Measurements from ENCODE around the gene HDAC5.
"Not testable (repeated sequence)": the region's sequence is repeated elsewhere in the genome, so short reads cannot be mapped to it uniquely, and the experiment has no call there.

HDAC5 gene

DNA sequence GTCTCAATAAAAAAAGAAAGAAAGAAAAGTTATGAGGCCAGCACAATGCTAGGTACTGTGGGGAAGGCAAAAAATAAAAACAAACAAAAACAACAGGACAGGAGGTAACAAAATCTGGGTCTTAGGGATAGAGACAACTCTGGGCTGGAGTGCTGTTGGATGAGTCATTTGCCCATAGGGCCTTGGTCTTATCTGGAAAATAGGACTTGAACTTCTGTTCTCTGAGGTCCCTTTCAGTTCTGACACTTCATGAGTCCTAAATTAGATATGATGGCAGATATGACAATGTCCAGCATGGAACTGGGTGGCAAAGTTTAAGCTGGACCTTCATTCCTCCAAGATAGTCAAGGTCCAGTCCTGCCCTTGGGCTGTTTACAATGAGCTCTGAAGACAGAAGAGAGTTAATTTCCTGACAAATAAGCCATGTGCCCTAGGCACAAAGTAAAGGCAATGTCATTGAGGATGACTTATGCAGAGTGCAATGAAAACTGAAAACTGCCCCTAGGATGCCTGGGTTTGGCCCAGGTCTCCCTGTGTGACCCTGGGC, 8.9 kb upstream of the HDAC5 start:
- DNase-seq, result no peak

GRCh38 chr17:44131372-44131771, 7.9 kb upstream of the HDAC5 start:
- DNase-seq, result not testable (repeated sequence)

- DNase-seq, result no peak
Measured at GRCh38 chr17:44130693-44131349, 7.4 kb upstream of the HDAC5 start.

- DNase-seq, result no peak
Measured at GRCh38 chr17:44128383-44128782, 4.9 kb upstream of the HDAC5 start.

DNA sequence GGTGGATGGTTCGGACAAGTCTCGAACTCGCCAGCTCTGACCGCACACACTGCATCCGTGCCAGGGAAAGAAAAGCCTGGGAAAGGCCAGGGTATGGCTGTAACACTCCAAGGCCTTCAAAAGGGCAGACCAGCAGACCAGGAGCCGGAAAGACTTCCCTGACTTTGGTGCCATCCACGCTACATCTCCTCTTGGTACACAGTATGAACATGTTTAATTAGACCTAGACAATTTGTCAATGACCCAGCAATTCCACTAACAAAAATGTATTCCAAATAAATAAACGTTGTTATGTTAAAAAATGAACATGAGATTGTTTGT, 637 bp upstream of the HDAC5 start:
- DNase-seq, result no peak

GRCh38 chr17:44122816-44123355, 555 bp downstream of the HDAC5 start:
- no peak for DNase-seq

GRCh38 chr17:44121997-44122815, 1.2 kb downstream of the HDAC5 start:
- no peak for DNase-seq

DNA sequence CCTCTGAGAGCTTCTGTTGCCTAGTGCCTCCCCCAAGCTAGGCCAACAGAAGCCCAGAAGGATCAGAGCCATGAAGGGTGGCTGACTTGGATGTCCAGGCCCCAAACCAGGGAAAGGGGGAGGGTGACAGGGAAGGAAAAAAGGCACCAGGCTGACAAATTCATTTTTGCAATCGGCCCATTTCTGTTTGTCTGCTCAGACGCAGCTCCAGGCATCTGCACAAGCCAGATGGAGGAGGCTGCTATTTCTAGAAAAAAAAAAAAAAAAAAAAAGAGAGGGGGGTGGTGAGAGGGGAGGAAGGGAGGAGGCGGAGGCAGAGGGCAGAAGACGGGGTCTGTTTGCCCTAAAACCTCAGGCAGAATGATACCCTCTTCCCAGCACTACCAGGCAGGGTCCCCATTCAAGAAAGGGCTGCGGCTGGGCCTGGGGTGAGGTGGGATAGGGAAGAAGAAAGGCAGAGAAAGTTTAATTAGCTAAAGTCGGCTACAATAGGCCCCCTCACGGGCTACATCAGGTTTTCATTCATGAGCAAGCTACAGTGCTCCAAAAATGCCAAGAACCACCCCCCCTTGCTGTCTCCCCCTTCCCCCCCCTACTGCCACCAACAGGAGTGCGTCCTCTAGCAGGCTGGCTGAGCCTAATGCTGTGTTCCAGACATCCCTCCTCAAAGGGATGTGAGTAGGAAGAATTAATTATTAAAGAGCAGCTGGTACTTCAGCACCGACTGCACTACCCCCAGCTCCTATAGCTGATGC, 2.4 kb downstream of the HDAC5 start:
- no peak for DNase-seq

DNA sequence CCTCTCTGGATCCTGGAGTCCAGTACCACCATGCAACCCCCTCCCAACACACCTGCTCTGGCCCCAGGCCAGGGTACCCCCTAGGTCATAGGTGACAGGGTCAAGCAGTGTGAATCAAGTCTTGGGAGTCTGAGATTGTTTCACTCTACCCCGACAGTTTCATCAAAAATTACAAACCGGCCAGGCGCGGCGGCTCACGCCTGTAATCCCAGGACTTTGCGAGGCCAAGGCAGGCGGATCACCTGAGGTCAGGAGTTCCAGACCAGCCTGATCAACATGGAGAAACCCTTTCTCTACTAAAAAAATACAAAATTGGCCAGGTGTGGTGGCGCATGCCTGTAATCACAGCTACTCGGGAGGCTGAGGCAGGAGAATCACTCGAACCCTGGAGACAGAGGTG, 3.2 kb downstream of the HDAC5 start:
- DNase-seq, result not testable (repeated sequence)

GRCh38 chr17:44119798-44120197, 3.6 kb downstream of the HDAC5 start:
- no peak for DNase-seq

GRCh38 chr17:44119062-44119461, 4.4 kb downstream of the HDAC5 start:
- no peak for DNase-seq

DNA sequence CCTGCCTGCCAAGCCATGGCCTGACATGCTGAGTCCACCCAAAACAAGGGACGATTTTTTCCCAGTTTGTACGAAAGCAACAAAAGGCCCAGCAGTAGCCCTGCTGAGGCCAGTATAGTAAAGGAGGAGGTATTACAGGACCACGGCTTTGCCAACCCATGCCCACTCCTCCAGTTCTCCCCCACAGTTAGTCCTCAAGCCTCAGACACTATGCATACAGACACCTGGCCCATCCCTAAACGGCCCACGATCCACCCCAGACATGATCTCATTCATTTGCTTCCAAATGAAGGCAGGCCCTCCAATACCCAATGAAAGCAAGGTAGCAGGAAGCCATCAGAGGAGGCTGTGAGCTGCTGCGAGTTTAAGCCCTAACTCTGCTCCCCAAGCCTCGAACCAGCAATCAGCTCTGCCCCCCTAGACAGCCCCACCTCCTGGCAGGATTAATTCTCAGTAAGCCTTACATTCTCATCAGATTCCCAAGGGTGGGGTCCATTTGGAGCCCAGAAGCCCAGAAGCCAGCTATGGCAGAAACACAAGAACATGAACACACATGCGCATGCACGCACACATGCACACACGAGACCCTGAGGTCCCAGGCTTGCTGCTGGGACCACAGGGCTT, 4.9 kb downstream of the HDAC5 start:
- no peak for DNase-seq

GRCh38 chr17:44117351-44117750, 6.1 kb downstream of the HDAC5 start:
- DNase-seq, result no peak

DNA sequence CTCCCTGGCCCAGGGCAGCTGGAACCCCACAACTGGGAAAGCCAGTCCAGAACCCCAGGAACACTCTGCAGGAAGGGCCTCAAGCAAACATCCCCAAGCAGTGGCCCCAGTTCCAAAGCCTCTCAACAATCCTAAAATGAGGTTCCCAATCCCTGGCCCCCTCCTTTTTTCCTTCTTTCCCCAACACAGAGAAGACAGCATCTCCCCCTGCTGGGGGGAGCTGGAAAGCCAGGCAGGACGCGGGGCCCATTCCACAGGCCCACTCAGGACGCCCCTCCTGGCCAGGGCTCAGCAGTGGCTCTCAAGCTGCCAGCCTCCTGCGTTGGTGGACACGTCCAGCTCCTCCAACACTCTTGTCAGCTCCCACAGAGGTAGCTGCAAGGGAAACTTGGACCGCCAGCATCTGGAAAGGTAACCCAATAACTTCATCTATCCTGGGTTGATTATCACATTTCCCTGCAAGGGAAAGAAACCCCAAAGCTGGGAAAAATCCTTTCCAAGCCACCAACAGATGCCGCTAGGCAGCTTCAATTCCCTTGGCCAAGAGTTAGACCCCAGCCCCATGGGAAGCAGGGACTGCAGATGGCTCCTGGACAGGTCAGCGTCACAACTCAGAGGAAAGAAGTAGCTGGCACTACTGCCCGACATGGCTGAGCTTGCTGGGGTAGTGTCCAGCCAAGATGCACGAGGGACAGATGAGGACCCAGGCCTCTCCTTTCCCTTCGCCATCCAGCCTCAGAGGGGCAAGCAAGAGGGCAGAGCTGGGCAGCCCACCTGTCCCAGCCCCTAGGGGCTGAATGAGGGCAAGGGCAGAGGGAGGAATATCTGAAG, 7.6 kb downstream of the HDAC5 start:
- no peak for DNase-seq

DNA sequence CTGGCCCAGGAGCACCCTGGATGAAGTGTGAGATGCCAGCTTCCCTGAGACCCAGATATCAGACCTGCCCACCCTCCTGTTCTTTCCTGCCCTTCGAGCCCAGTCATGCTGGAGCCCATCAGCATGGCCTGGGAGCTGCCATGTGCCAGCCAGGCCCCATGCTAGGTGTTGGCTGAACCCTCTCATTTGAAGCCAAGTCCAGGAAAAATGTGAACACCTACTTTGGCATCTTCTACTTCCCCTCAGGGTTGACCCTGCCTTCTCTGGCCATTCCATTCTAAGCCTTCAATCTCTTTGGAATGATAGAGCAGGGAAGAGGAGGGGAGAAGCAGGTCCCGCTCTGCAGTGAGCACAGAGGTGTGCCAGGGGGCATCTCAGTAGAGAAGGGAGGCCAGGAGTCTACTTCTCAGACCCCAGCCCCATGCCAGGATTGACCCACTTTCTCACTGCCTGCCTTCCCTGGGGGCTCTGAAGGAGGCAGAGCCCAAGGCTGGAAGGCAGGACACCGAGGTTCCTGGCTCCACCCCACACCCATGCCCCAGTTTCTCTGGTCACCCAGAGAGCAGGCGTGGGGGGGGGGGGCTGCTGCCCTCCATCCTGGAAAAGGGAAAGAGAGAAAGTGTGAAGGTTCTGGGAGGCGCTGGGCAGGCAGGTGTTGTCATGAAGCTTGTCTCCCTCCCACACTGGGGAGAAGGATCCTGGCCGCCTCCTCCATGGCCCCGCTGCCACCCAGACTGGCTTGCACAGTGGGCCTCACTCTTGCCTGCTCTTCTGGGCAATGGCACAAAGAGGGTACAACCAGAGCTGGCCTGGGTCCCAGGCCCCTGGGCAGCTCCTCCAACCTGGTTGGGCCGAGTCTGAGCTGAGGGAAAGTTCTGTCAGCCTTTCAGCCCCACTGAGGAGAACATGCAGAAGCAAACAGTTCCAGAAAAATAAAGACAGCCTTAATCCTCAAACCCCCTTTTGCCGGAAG, 9.3 kb downstream of the HDAC5 start:
- no peak for DNase-seq

- no peak for DNase-seq
Measured at GRCh38 chr17:44113382-44113781, 10.1 kb downstream of the HDAC5 start.

GRCh38 chr17:44112284-44113280, 10.9 kb downstream of the HDAC5 start:
- no peak for DNase-seq

DNA sequence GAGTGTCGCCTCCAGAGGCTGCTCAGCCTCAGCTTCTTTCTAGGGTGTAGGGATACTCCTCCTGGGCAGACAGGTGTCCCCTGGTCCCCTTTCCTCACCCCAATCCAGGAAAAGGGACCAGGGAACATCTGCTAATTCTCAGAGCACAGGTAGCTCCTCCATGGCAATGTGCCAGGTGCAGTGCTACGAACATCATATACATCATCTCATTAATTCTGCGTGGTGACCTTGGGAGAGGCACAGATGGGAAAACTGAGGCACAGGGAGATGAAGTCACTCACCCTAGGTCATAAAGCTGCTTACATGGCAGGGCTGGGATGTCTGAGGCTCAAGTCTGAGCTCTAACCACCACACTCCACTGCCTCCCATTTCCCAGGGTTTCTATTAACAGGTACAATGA, 11.7 kb downstream of the HDAC5 start:
- DNase-seq, result no peak
